ENCODE results near the gene KIF26B. TPM values are rescaled to one million over a fixed set of nuclear protein-coding genes. Genes with fewer than 3 reads are reported as not detected.

Gene KIF26B
- total and polyA plus RNA-seq, 2 of the 4 experiments (the other 2 are of a cell fraction): 0.53 to 0.54 TPM

GRCh38 chr1:245551536-245551935 lies 396.8 kb downstream of the KIF26B start:
- Histone ChIP-seq H2BK120ac (ENCODE audit: low read depth, low read length) (no peak overlapping the region), H3K79me1 (ENCODE audit: low read depth in 1 of 2, low read length in 2 of 2) (no peaks in the 10 kb centered on the region), H3K14ac (replicated peaks; ENCODE audit: low read depth, low read length) (no peak overlapping the region), H4K5ac (ENCODE audit: low read depth, low read length) (no peak overlapping the region), H2BK15ac (ENCODE audit: low read depth, low read length) (no peak overlapping the region), H3K23ac (ENCODE audit: low read depth, low read length) (no peak overlapping the region), H2AFZ (replicated peaks; ENCODE audit: low read length, poor library complexity) (no peak overlapping the region), H3K18ac (ENCODE audit: low read depth, low read length) (no peak overlapping the region), H2BK20ac (ENCODE audit: low read depth, low read length) (no peak overlapping the region), H2BK5ac (ENCODE audit: low read depth, low read length, poor library complexity, severe bottlenecking) (no peak overlapping the region), H3K9me1 (ENCODE audit: insufficient read depth, low read length) (no peaks in the 10 kb centered on the region), H3K27ac (ENCODE audit: insufficient read depth, low read length) (no peak overlapping the region), H3K9me3 (ENCODE audit: control insufficient read depth, insufficient read depth, low read length) (no peaks in the 10 kb centered on the region), H3K36me3 (ENCODE audit: control insufficient read depth, insufficient read depth, low read length) (no peaks in the 10 kb centered on the region), H4K91ac (ENCODE audit: insufficient read depth, low read depth, low read length) (no peak overlapping the region), H2AK5ac (ENCODE audit: low read depth, low read length) (no peak overlapping the region), H4K8ac (ENCODE audit: low read depth in 2 of 2, low read length in 2 of 2) (no peak overlapping the region), H3K9ac (ENCODE audit: low read depth, low read length) (no peak overlapping the region), H3K56ac (ENCODE audit: extremely low read depth, insufficient read depth, low read length) (no peak overlapping the region), H3K4ac (ENCODE audit: low read depth, low read length) (no peak overlapping the region), H3K4me2 (ENCODE audit: low read depth, low read length) (no peak overlapping the region), H3K27me3 (ENCODE audit: control insufficient read depth, insufficient read depth, low read length) (0 out of 2 replicates have a peak, but pooled peaks cover 2% of the 10 kb centered on the region), H2AK9ac (replicated peaks; ENCODE audit: low read depth, low read length, poor library complexity) (no peak overlapping the region), H3K4me3 (ENCODE audit: insufficient read depth, low read depth, low read length) (no peak overlapping the region), H4K20me1 (ENCODE audit: insufficient read depth, low read length) (no peaks in the 10 kb centered on the region), H3K4me1 (ENCODE audit: control insufficient read depth, insufficient read depth, low read length) (no peaks in the 10 kb centered on the region)
- ChIA-PET POLR2A (ENCODE audit: unreplicated experiment) (no interaction called here), CTCF (no interaction called here)
- ATAC-seq (ENCODE audit: low read depth) (no peak), DNase-seq (no peak)
- no TSS peak for BruUV-seq (replicated peaks)
- 91% methylated on average over 6 of the region's 9 CpGs; no CpG with 5 or more reads in 1 of the 2 experiments for WGBS, 2 experiments (ENCODE audit: extremely low coverage in 2 of 2, insufficient read length in 1 of 2)
- intact Hi-C loops (cut with micrococcal nuclease): no loop called here
- no peak for TF ChIP-seq FOS (IDR thresholded peaks at IDR 0.05; ENCODE audit: low read depth, low read length)
- TF ChIP-seq RAD21 (IDR thresholded peaks at IDR 0.05; ENCODE audit: low read length): no peak
- no peak for TF ChIP-seq CHD1 (IDR thresholded peaks at IDR 0.05; ENCODE audit: low read depth, low read length)
- TF ChIP-seq MAZ (IDR thresholded peaks at IDR 0.05; ENCODE audit: borderline replicate concordance, low read depth, low read length): no peak
- no peak for TF ChIP-seq POLR2A (IDR thresholded peaks at IDR 0.05; ENCODE audit: low read depth, low read length)
- TF ChIP-seq CEBPB (IDR thresholded peaks at IDR 0.05; ENCODE audit: low read depth, low read length): no peak
- TF ChIP-seq ELK1 (IDR thresholded peaks at IDR 0.05; ENCODE audit: borderline replicate concordance, low read depth, low read length): no peak
- no peak for TF ChIP-seq BHLHE40 (IDR thresholded peaks at IDR 0.05; ENCODE audit: low read depth, low read length)
- TF ChIP-seq RFX5 (IDR thresholded peaks at IDR 0.05; ENCODE audit: low read depth, low read length): no peak
- TF ChIP-seq SMC3 (IDR thresholded peaks at IDR 0.05; ENCODE audit: low read depth, low read length): no peak
- TF ChIP-seq MXI1 (IDR thresholded peaks at IDR 0.05; ENCODE audit: borderline replicate concordance, low read depth, low read length): no peak
- no peak for TF ChIP-seq NFE2L2 (IDR thresholded peaks at IDR 0.05; ENCODE audit: low read depth, low read length)
- no peak for TF ChIP-seq USF2 (IDR thresholded peaks at IDR 0.05; ENCODE audit: low read depth, low read length)
- TF ChIP-seq RCOR1 (IDR thresholded peaks at IDR 0.05; ENCODE audit: insufficient replicate concordance, low read length): no peak
- no peak for TF ChIP-seq CTCF (conservative IDR thresholded peaks at IDR 0.05; ENCODE audit: low read depth, low read length)
- no peak for TF ChIP-seq MAFK (IDR thresholded peaks at IDR 0.05; ENCODE audit: low read depth, low read length)
- in situ Hi-C loops (cut with MboI; ENCODE audit: low sequenced_read_pairs): no loop called here
- dilution Hi-C loops (cut with HindIII; ENCODE audit: low sequenced_read_pairs, unreplicated experiment): no loop called here

Data from IMR-90 (cell line).